Nephron progenitor cell (in vitro differentiated cells): ENCODE data around the gene URI1.
A peak's percentile ranks its signal among the peaks of the same experiment; 100 is the strongest.

Source experiments
- DNase-seq: peaks from one replicate; pipeline ENCODE4 v3.0.0; 2021
- H3K27ac Mint-ChIP-seq: 2 replicates; pipeline ENCODE4 v1.8.0; 2021; ENCODE audit warnings: mild to moderate bottlenecking, moderate library complexity, mixed read lengths
- H3K27me3 Mint-ChIP-seq: 2 replicates; pipeline ENCODE4 v1.8.0; 2021; ENCODE audit warnings: mild to moderate bottlenecking, low read depth, mixed read lengths; ENCODE audit not compliant: poor library complexity
- H3K36me3 Mint-ChIP-seq: 2 replicates; pipeline ENCODE4 v1.8.0; 2021; ENCODE audit warnings: low read depth, mixed read lengths
- H3K4me1 Mint-ChIP-seq: 2 replicates; pipeline ENCODE4 v1.8.0; 2021; ENCODE audit warnings: mixed read lengths
- H3K4me3 Mint-ChIP-seq: 2 replicates; pipeline ENCODE4 v1.8.0; 2021; ENCODE audit warnings: mild to moderate bottlenecking, moderate library complexity, mixed read lengths
- H3K9me3 Mint-ChIP-seq: 2 replicates; pipeline ENCODE4 v1.8.0; 2021; ENCODE audit warnings: mild to moderate bottlenecking, moderate library complexity, mixed read lengths
- TF ChIP-seq, protein P1 (sequence below): fragments of 200-600 bp; sonication (generic); IDR thresholded peaks from 2 replicates; pipeline ENCODE4 v1.5.0; 2021; ENCODE audit warnings: antibody characterized with exemption

Gene URI1, protein sequence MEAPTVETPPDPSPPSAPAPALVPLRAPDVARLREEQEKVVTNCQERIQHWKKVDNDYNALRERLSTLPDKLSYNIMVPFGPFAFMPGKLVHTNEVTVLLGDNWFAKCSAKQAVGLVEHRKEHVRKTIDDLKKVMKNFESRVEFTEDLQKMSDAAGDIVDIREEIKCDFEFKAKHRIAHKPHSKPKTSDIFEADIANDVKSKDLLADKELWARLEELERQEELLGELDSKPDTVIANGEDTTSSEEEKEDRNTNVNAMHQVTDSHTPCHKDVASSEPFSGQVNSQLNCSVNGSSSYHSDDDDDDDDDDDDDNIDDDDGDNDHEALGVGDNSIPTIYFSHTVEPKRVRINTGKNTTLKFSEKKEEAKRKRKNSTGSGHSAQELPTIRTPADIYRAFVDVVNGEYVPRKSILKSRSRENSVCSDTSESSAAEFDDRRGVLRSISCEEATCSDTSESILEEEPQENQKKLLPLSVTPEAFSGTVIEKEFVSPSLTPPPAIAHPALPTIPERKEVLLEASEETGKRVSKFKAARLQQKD

DNA sequence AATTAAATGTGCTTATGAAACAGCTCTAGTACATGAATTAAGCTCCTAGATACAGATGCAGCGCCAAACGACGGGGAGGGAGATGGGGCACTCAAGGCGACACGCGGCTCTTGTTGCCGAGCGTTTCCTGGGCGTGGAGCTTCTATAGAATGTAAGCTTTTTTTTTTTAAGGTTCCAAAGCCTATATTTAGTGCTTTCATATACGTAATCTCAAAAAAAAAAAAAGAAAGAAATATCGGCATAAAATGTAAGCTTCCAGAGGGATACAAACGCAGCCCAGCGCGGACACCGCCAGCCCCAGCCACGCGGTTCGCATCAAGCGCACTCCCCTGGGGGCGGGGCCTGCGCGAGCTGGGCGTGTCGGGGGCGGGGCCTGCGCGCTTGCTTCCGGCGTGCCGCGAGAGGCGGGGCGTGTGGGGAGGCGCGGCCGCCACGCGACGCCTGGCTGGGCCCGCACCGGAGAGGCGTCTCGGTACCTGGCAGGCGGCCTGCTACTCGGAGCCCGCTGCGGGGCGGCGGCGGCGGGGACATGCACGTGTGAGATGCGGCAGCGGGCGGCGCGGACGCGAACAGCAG, at the start of gene URI1:
URI1 (plus strand) TSS at position 412 of the 576 bp plus-strand sequence. CDS start 309 bp downstream, outside the sequence.
- Mint-ChIP-seq H3K4me3 (peak within 1 kb of the TSS; percentile 97), H3K36me3 (peaks cover 16% of the 10 kb centered on the region), H3K27me3 (peaks cover 10% of the 10 kb centered on the region), H3K27ac (peak within 1 kb of the TSS; percentile 96), H3K4me1 (peaks cover 30% of the 10 kb centered on the region), H3K9me3 (peaks cover 37% of the 10 kb centered on the region)
- TF ChIP-seq, protein P1, sequence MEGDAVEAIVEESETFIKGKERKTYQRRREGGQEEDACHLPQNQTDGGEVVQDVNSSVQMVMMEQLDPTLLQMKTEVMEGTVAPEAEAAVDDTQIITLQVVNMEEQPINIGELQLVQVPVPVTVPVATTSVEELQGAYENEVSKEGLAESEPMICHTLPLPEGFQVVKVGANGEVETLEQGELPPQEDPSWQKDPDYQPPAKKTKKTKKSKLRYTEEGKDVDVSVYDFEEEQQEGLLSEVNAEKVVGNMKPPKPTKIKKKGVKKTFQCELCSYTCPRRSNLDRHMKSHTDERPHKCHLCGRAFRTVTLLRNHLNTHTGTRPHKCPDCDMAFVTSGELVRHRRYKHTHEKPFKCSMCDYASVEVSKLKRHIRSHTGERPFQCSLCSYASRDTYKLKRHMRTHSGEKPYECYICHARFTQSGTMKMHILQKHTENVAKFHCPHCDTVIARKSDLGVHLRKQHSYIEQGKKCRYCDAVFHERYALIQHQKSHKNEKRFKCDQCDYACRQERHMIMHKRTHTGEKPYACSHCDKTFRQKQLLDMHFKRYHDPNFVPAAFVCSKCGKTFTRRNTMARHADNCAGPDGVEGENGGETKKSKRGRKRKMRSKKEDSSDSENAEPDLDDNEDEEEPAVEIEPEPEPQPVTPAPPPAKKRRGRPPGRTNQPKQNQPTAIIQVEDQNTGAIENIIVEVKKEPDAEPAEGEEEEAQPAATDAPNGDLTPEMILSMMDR, result no peak
- DNase-seq, result peak; percentile 98

DNA sequence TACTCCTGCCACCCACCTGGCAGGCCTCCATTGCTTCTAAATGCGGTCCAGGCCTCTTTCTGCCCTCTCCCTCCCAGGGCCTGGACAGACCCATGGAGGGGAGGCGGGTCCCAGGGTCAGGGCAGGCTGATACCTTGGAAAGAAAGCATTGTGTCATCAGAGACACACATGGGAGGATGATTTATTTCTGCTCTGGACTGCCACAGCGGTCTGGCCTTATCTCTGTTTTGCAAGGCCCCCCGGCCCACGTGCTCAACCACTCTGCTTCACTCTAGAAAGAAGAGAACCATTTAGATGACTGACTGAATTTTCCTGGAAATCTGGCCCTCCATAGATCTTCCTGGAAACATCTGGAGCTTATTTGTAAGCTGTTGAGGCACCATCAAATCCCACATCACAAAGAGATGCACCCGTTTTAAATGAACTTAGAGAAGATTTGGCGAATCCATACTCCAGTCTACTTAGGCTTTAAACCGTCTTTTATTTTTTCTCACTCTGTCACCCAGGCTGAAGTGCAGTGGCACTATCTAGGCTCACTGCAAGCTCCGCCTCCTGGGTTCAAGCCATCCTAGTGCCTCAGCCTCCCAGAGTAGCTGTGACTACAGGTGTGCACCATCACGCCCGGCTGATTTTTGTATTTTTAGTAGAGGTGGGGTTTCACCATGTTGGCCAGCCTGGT, 48.3 kb upstream of the URI1 start:
- TF ChIP-seq, protein P1, result no peak
- H3K36me3 Mint-ChIP-seq, result no peaks in the 10 kb centered on the region
- H3K4me1 Mint-ChIP-seq, result peaks cover 7% of the 10 kb centered on the region
- no peak for DNase-seq
- H3K9me3 Mint-ChIP-seq, result no peaks in the 10 kb centered on the region
- H3K27ac Mint-ChIP-seq, result peak overlapping the region; percentile 64
- H3K4me3 Mint-ChIP-seq, result no peak overlapping the region
- peaks cover 13% of the 10 kb centered on the region for H3K27me3 Mint-ChIP-seq

DNA sequence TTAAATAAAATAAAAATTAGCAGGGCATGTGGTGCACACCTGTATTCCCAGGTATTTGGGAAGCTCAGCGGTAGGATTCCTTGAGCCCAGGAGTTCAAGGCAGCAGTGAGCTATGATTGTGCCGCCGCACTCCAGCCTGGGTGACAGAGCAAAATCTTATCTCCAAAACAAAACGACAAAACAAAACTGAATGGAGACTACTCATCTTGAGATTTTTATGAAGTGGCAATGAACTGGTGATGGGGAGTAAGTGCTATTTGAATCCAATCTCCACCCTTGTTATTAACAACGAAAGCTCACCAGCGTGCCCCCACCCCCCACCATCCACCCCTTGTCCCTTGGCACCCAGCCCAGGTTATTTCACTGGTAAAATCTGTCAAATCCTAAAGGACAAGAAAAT, 45.2 kb upstream of the URI1 start:
- H3K27ac Mint-ChIP-seq, result no peak overlapping the region
- no peaks in the 10 kb centered on the region for H3K9me3 Mint-ChIP-seq
- no peaks in the 10 kb centered on the region for H3K36me3 Mint-ChIP-seq
- TF ChIP-seq, protein P1, result no peak
- no peak overlapping the region for H3K4me3 Mint-ChIP-seq
- peaks cover 7% of the 10 kb centered on the region for H3K4me1 Mint-ChIP-seq
- no peak for DNase-seq
- H3K27me3 Mint-ChIP-seq, result peaks cover 13% of the 10 kb centered on the region

DNA sequence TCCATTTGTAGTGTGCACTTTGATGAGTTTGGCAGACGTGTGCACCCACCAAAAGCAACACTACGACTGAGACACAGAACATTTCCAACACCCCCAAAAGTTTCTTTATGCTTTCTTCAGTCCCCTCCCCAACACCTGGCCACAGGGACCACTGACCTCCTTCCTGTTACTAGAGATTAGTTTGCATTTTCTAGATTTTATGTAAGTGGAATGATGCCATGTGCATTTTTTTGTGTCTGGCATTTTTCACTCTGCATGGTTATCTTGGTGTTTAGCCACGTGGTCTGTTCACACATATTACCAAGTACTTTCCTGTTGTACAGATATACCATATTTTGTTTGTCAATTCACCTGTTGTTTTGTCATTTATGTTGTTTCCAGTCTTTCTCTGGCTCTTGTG, 44.6 kb upstream of the URI1 start:
- no peaks in the 10 kb centered on the region for H3K36me3 Mint-ChIP-seq
- no peak for DNase-seq

DNA sequence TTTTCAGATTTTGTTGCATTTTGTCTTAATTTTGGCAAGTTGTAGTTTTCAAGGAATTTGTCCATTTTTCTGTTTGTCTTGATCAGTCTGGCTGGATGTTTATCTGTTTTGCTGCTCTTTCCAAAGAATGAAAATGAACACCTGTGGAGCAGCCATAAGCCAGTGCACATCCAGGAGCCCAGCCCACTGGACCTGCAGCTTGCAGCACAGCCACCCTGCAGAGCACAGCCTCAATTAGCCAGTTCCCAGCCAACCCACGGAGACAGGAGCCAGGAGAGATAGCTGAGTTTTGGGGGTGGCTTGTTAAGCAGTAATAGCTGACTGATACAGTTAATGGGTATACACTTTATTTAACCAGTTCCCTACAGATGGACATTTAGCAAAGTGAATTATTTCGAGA, 38.0 kb upstream of the URI1 start:
- Mint-ChIP-seq H3K4me1 (peaks cover 2% of the 10 kb centered on the region), H3K4me3 (no peak overlapping the region), H3K9me3 (peaks cover 5% of the 10 kb centered on the region), H3K27me3 (peaks cover 3% of the 10 kb centered on the region), H3K36me3 (no peaks in the 10 kb centered on the region), H3K27ac (no peak overlapping the region)
- TF ChIP-seq, protein P1, result no peak
- DNase-seq, result no peak

More for the DNA sequence above, 44.6 kb upstream of the URI1 start:
- no peaks in the 10 kb centered on the region for H3K9me3 Mint-ChIP-seq
- no peak overlapping the region for H3K4me3 Mint-ChIP-seq
- H3K4me1 Mint-ChIP-seq, result peaks cover 7% of the 10 kb centered on the region
- H3K27ac Mint-ChIP-seq, result no peak overlapping the region
- TF ChIP-seq, protein P1, result no peak
- H3K27me3 Mint-ChIP-seq, result peaks cover 13% of the 10 kb centered on the region
